ENCODE measurements around the gene KIAA0040.

KIAA0040 gene

GRCh38 chr1:175192630-175193526, at the start of gene KIAA0040:
TSS of gene KIAA0040 (minus strand) at chr1:175192776. CDS start at chr1:175161013, 31,763 bp downstream.
- DNase-seq (ENCODE audit: low read depth, low spot score), result no peak

GRCh38 chr1:175237389-175237788, 44.8 kb upstream of the KIAA0040 start:
- no peak for DNase-seq (ENCODE audit: low read depth, low spot score)

- DNase-seq (ENCODE audit: low read depth, low spot score), result no peak
Observed at GRCh38 chr1:175234639-175235038, 42.1 kb upstream of the KIAA0040 start.

- DNase-seq (ENCODE audit: low read depth, low spot score), result no peak
Observed at GRCh38 chr1:175232335-175232734, 39.8 kb upstream of the KIAA0040 start.

- no peak for DNase-seq (ENCODE audit: low read depth, low spot score)
Observed at GRCh38 chr1:175225805-175226129, 33.2 kb upstream of the KIAA0040 start.

- DNase-seq (ENCODE audit: low read depth, low spot score), result no peak
Observed at GRCh38 chr1:175222296-175222938, 29.8 kb upstream of the KIAA0040 start.

- no peak for DNase-seq (ENCODE audit: low read depth, low spot score)
Observed at GRCh38 chr1:175221557-175222175, 29.1 kb upstream of the KIAA0040 start.

GRCh38 chr1:175220853-175221556, 28.4 kb upstream of the KIAA0040 start:
- no peak for DNase-seq (ENCODE audit: low read depth, low spot score)

GRCh38 chr1:175219774-175220173, 27.2 kb upstream of the KIAA0040 start:
- no peak for DNase-seq (ENCODE audit: low read depth, low spot score)

GRCh38 chr1:175218786-175219434, 26.3 kb upstream of the KIAA0040 start:
- DNase-seq (ENCODE audit: low read depth, low spot score), result no peak

- no peak for DNase-seq (ENCODE audit: low read depth, low spot score)
Observed at GRCh38 chr1:175217721-175218531, 25.4 kb upstream of the KIAA0040 start.

GRCh38 chr1:175216444-175216843, 23.9 kb upstream of the KIAA0040 start:
- no peak for DNase-seq (ENCODE audit: low read depth, low spot score)

GRCh38 chr1:175211656-175212055, 19.1 kb upstream of the KIAA0040 start:
- no peak for DNase-seq (ENCODE audit: low read depth, low spot score)

- no peak for DNase-seq (ENCODE audit: low read depth, low spot score)
Observed at GRCh38 chr1:175210744-175211143, 18.2 kb upstream of the KIAA0040 start.

GRCh38 chr1:175209493-175209921, 16.9 kb upstream of the KIAA0040 start:
- no peak for DNase-seq (ENCODE audit: low read depth, low spot score)

- DNase-seq (ENCODE audit: low read depth, low spot score), result peak; percentile 45
Observed at GRCh38 chr1:175208773-175209492, 16.4 kb upstream of the KIAA0040 start.

GRCh38 chr1:175207971-175208370, 15.4 kb upstream of the KIAA0040 start:
- no peak for DNase-seq (ENCODE audit: low read depth, low spot score)

- no peak for DNase-seq (ENCODE audit: low read depth, low spot score)
Observed at GRCh38 chr1:175206687-175207086, 14.1 kb upstream of the KIAA0040 start.

- no peak for DNase-seq (ENCODE audit: low read depth, low spot score)
Observed at GRCh38 chr1:175204330-175204729, 11.8 kb upstream of the KIAA0040 start.

GRCh38 chr1:175203570-175204068, 11.0 kb upstream of the KIAA0040 start:
- DNase-seq (ENCODE audit: low read depth, low spot score), result no peak
